SK-N-SH treated with all-trans-retinoic acid at 6 μM for 48 hours (cell line): ENCODE measurements around the gene ABCA9.

Experiments
- OSR1 ChIP-seq: fragments of 250-450 bp; sonication (Bioruptor Pico); IDR thresholded peaks from 2 replicates; pipeline ENCODE4 v1.8.0; 2022; ENCODE audit warnings: moderate library complexity, mild to moderate bottlenecking, inconsistent platforms
- PATZ1 ChIP-seq: fragments of 250-450 bp; sonication (Bioruptor Pico); IDR thresholded peaks from 2 replicates; pipeline ENCODE4 v1.8.0; 2020; ENCODE audit warnings: mild to moderate bottlenecking, moderate library complexity, borderline replicate concordance
- POU6F1 ChIP-seq: fragments of 250-450 bp; sonication (Bioruptor Pico); IDR thresholded peaks from 2 replicates; pipeline ENCODE4 v1.8.0; 2021; ENCODE audit warnings: low read depth, mild to moderate bottlenecking, moderate library complexity, borderline replicate concordance
- RARB ChIP-seq: fragments of 250-450 bp; sonication (Bioruptor Pico); IDR thresholded peaks from 2 replicates; pipeline ENCODE4 v1.8.0; 2021; ENCODE audit warnings: mild to moderate bottlenecking, moderate library complexity
- TSHZ2 ChIP-seq: fragments of 250-450 bp; sonication (Bioruptor Pico); IDR thresholded peaks from 2 replicates; pipeline ENCODE4 v1.5.0; 2020; ENCODE audit warnings: mild to moderate bottlenecking, moderate library complexity
- ZC3H10 ChIP-seq: fragments of 250-450 bp; sonication (Bioruptor Pico); IDR thresholded peaks from 2 replicates; pipeline ENCODE4 v1.5.1; 2021; ENCODE audit warnings: mild to moderate bottlenecking, moderate library complexity
- TF ChIP-seq, protein P1 (sequence below): fragments of 250-450 bp; sonication (Bioruptor Pico); IDR thresholded peaks from 2 replicates; pipeline ENCODE4 v1.5.1; 2020; ENCODE audit warnings: low read depth, mild to moderate bottlenecking, moderate library complexity

DNA sequence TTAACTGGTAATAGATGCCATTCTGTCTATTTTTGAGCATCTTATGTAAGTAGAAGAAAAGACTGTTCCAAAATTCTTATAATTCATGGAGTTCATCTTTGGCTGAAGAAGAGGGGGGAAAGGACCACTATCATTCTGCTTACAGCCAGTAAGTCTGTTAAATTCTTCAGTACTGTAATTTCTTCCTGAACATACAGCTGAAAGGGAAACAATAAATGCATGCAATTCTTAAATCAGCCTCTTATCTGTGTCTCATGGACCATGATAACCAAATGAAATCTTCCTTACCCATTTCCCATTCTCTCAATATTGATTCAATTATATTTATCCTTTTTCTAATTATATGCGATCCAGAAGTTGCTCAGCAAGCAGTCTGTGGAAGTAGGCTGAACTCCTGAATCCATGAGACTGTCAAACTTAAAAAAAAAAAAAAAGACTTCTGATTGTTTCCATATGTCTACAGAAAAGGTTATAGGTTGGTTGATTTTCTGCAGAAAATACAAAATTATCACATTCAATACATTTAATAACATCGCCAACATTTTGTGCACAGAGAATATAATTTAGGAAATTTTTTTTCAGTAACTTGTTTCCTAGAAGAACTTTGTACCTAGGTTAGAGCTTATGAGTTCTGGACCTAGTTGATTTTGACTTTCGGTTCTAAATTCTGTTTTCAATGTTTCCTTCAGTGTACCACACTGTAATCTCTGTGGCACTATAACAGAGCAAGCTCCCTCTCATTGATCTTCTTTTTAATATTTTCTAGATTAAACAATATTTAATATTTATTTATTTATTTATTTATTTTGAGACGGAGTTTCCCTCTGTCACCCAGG lies 1.2 kb upstream of the ABCA9 start:
- no peak for TF ChIP-seq POU6F1
- TF ChIP-seq ZC3H10 (CRISPR knock-in tag), result no peak
- no peak for TF ChIP-seq RARB
- no peak for TF ChIP-seq OSR1
- no peak for TF ChIP-seq PATZ1
- TF ChIP-seq, protein P1, sequence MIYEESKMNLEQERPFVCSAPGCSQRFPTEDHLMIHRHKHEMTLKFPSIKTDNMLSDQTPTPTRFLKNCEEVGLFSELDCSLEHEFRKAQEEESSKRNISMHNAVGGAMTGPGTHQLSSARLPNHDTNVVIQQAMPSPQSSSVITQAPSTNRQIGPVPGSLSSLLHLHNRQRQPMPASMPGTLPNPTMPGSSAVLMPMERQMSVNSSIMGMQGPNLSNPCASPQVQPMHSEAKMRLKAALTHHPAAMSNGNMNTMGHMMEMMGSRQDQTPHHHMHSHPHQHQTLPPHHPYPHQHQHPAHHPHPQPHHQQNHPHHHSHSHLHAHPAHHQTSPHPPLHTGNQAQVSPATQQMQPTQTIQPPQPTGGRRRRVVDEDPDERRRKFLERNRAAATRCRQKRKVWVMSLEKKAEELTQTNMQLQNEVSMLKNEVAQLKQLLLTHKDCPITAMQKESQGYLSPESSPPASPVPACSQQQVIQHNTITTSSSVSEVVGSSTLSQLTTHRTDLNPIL (CRISPR knock-in tag), result no peak
- no peak for TF ChIP-seq TSHZ2 (CRISPR knock-in tag)
